Keratinocyte (primary cell): Measurements from ENCODE around the gene MT4. TPM values are rescaled to one million over a fixed set of nuclear protein-coding genes. Genes with fewer than 3 reads are reported as not detected.

ENCODE experiments used
- DNase-seq: peaks from one replicate; pipeline ENCODE4 v3.0.0-alpha.2; 2011; ENCODE audit warnings: low read depth, missing footprints, low spot score
- FAIRE-seq: peaks from 2 replicates; lab custom pipeline; 2011; peaks lifted over from hg19 to GRCh38; lab: Jason Lieb, UNC
- H2AFZ ChIP-seq: 2 replicates; pipeline ENCODE4 v1.6.0; 2012; ENCODE audit warnings: low read length, control low read depth, inconsistent platforms; ENCODE audit not compliant: control insufficient read depth
- H3K27ac ChIP-seq: 2 replicates; pipeline ENCODE4 v1.5.1; 2011; ENCODE audit warnings: low read length; ENCODE audit not compliant: control insufficient read depth, insufficient read depth
- H3K27me3 ChIP-seq: 3 replicates; pipeline ENCODE4 v1.6.0; 2011; ENCODE audit warnings: low read length; ENCODE audit not compliant: control insufficient read depth, insufficient read depth; ENCODE audit errors: extremely low read depth
- H3K36me3 ChIP-seq, 2 experiments: 2 replicates in 1 of 2; 3 replicates in 1 of 2; pipeline ENCODE4 v1.5.1; 2011; ENCODE audit warnings: low read length in 2 of 2, mild to moderate bottlenecking in 1 of 2; ENCODE audit not compliant: control insufficient read depth in 2 of 2, insufficient read depth in 2 of 2; ENCODE audit errors: extremely low read depth in 1 of 2
- H3K4me1 ChIP-seq: 3 replicates; pipeline ENCODE4 v1.5.1; 2011; ENCODE audit warnings: low read length; ENCODE audit not compliant: control insufficient read depth, insufficient read depth; ENCODE audit errors: extremely low read depth
- H3K4me2 ChIP-seq: 3 replicates; pipeline ENCODE4 v1.6.0; 2011; ENCODE audit warnings: low read depth, low read length; ENCODE audit not compliant: control insufficient read depth, insufficient read depth; ENCODE audit errors: extremely low read depth
- H3K4me3 ChIP-seq, 3 experiments: fragments of 200-600 bp in 1 of 3; sonication (generic) in 1 of 3; 2 replicates in 2 of 3; 3 replicates in 1 of 3; pipeline ENCODE4 v1.5.1; 2011 to 2016; ENCODE audit warnings: low read length in 3 of 3, mild to moderate bottlenecking in 3 of 3, control low read depth in 2 of 3, inconsistent platforms in 1 of 3, low read depth in 1 of 3, mixed read lengths in 1 of 3, mixed run types in 1 of 3, moderate library complexity in 1 of 3; ENCODE audit not compliant: control insufficient read depth in 2 of 3, insufficient read depth in 2 of 3; ENCODE audit errors: extremely low read depth in 1 of 3
- H3K79me2 ChIP-seq: 2 replicates; pipeline ENCODE4 v1.6.0; 2012; ENCODE audit warnings: low read length; ENCODE audit not compliant: control insufficient read depth, insufficient read depth
- H3K9ac ChIP-seq: 3 replicates; pipeline ENCODE4 v1.6.0; 2011; ENCODE audit warnings: low read length; ENCODE audit not compliant: control insufficient read depth, insufficient read depth; ENCODE audit errors: extremely low read depth
- H3K9me1 ChIP-seq: 3 replicates; pipeline ENCODE4 v1.6.0; 2011; ENCODE audit warnings: low read length; ENCODE audit not compliant: control insufficient read depth, insufficient read depth; ENCODE audit errors: extremely low read depth
- H3K9me3 ChIP-seq: 2 replicates; pipeline ENCODE4 v1.5.1; 2012; ENCODE audit warnings: low read depth, low read length; ENCODE audit not compliant: control insufficient read depth
- H4K20me1 ChIP-seq: 3 replicates; pipeline ENCODE4 v1.6.0; 2011; ENCODE audit warnings: low read length; ENCODE audit not compliant: control insufficient read depth, insufficient read depth; ENCODE audit errors: extremely low read depth
- EZH2 ChIP-seq: IDR thresholded peaks from one replicate; pipeline ENCODE4 v1.6.1; 2012; ENCODE audit warnings: inconsistent platforms, mild to moderate bottlenecking, low read length, moderate library complexity
- dilution Hi-C: fragments of 300-500 bp; cut with MboI; formaldehyde crosslinking; loops from one replicate; pipeline ENCODE4 v1.7.0; 2020; ENCODE audit warnings: low sequenced_read_pairs; ENCODE audit not compliant: extremely low pct_ligation_motif_present
- polyA plus RNA-seq, 5 experiments: library from polyadenylated mRNA; depleted of rRNA in 3 of 5; stranded (reverse) in 3 of 5; stranded (forward) in 1 of 5; unstranded in 1 of 5; fragments of >200 nt; gene quantifications; 1 replicate in 1 of 5; 2 replicates in 3 of 5; 3 replicates in 1 of 5; pipeline versions ENCODE4 v1.2.1 to v1.2.3, GENCODE V29; 2011 to 2012; ENCODE audit warnings: missing spikeins in 2 of 5, low read depth in 1 of 5, low replicate concordance in 1 of 5
- TF ChIP-seq, protein P1 (sequence below), 3 experiments: IDR thresholded peaks in 1 of 3; conservative IDR thresholded peaks in 1 of 3; optimal IDR thresholded peaks in 1 of 3; 2 replicates in 2 of 3; 3 replicates in 1 of 3; pipeline versions ENCODE3 to v1.5.1; 2011; ENCODE audit warnings: low read length in 3 of 3, mild to moderate bottlenecking in 3 of 3, moderate library complexity in 2 of 3, control low read depth in 1 of 3, inconsistent platforms in 1 of 3; ENCODE audit not compliant: insufficient read depth in 2 of 3; ENCODE audit errors: extremely low read depth in 1 of 3

Gene MT4
- polyA plus RNA-seq, 1 donor (not counting 4 experiments of a cell fraction or from before 2014, with no cell fraction given), result 0.77 TPM

GRCh38 chr16:56617212-56618085 lies 52.6 kb downstream of the MT4 start:
- Histone ChIP-seq H3K27me3 (no peaks in the 10 kb centered on the region), H3K9me1 (no peaks in the 10 kb centered on the region), H3K4me1 (peaks cover 36% of the 10 kb centered on the region), H3K36me3 (no peaks in the 10 kb centered on the region), H3K4me3 (peak overlapping the region; percentile 30 to 71 (median 48)), H3K27ac (peak overlapping the region; percentile 14), H4K20me1 (no peaks in the 10 kb centered on the region), H3K9ac (peak overlapping the region; percentile 44), H3K4me2 (peak overlapping the region; percentile 90), H3K79me2 (no peaks in the 10 kb centered on the region), H2AFZ (peak overlapping the region; percentile 87), H3K9me3 (no peaks in the 10 kb centered on the region)
- dilution Hi-C loops, result no loop called here
- TF ChIP-seq, protein P1, sequence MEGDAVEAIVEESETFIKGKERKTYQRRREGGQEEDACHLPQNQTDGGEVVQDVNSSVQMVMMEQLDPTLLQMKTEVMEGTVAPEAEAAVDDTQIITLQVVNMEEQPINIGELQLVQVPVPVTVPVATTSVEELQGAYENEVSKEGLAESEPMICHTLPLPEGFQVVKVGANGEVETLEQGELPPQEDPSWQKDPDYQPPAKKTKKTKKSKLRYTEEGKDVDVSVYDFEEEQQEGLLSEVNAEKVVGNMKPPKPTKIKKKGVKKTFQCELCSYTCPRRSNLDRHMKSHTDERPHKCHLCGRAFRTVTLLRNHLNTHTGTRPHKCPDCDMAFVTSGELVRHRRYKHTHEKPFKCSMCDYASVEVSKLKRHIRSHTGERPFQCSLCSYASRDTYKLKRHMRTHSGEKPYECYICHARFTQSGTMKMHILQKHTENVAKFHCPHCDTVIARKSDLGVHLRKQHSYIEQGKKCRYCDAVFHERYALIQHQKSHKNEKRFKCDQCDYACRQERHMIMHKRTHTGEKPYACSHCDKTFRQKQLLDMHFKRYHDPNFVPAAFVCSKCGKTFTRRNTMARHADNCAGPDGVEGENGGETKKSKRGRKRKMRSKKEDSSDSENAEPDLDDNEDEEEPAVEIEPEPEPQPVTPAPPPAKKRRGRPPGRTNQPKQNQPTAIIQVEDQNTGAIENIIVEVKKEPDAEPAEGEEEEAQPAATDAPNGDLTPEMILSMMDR (optimal IDR thresholded peaks at IDR 0.05 in 1 of 3, IDR thresholded peaks at IDR 0.05 in 1 of 3, conservative IDR thresholded peaks at IDR 0.05 in 1 of 3; ENCODE audit: extremely low read depth in 1 of 3, insufficient read depth in 2 of 3, low read length in 3 of 3), result no peak
- no peak for TF ChIP-seq EZH2
- no peak for FAIRE-seq
- no peak for DNase-seq

- TF ChIP-seq, protein P1 (optimal IDR thresholded peaks at IDR 0.05 in 1 of 3, IDR thresholded peaks at IDR 0.05 in 1 of 3, conservative IDR thresholded peaks at IDR 0.05 in 1 of 3; ENCODE audit: extremely low read depth in 1 of 3, insufficient read depth in 2 of 3, low read length in 3 of 3), result no peak
- no peak for TF ChIP-seq EZH2
- peaks cover 31% of the 10 kb centered on the region for H3K4me1 ChIP-seq
- peak overlapping the region in 2 of 3 experiments; percentile 30 to 71 for H3K4me3 ChIP-seq
- peak overlapping the region; percentile 90 for H3K4me2 ChIP-seq
- no peak overlapping the region for H2AFZ ChIP-seq
- no peaks in the 10 kb centered on the region for H3K36me3 ChIP-seq
- DNase-seq (no peak), FAIRE-seq (no peak)
- peak overlapping the region; percentile 44 for H3K9ac ChIP-seq
- H3K79me2 ChIP-seq, result no peaks in the 10 kb centered on the region
- dilution Hi-C loops, result no loop called here
- no peaks in the 10 kb centered on the region for H3K9me3 ChIP-seq
- H3K27ac ChIP-seq, result no peak overlapping the region
- H4K20me1 ChIP-seq, result no peaks in the 10 kb centered on the region
- no peaks in the 10 kb centered on the region for H3K9me1 ChIP-seq
- no peaks in the 10 kb centered on the region for H3K27me3 ChIP-seq
These were observed 53.3 kb downstream of the MT4 start for GRCh38 chr16:56618138-56618537.

Other genes starting within 250 kb of the MT4 start
- 36.9 to 62.1 TPM (median 38.3 TPM) in 3 replicates for gene AMFR, start 139.5 kb upstream of the MT4 start, polyA plus RNA-seq
- gene NUDT21, start 113.7 kb upstream of the MT4 start, polyA plus RNA-seq, result 59.9 to 98.2 TPM (median 81.5 TPM) in 3 replicates
- gene OGFOD1, start 113.5 kb upstream of the MT4 start, polyA plus RNA-seq, result 47.3 to 112 TPM (median 70.5 TPM) in 3 replicates
- gene BBS2, start 45.0 kb upstream of the MT4 start, polyA plus RNA-seq, result 43.5 to 76.1 TPM (median 62.3 TPM) in 3 replicates
- gene MT3, start 24.5 kb downstream of the MT4 start, polyA plus RNA-seq, result not detected in 3 replicates
- 489 to 1,016 TPM (median 990 TPM) in 3 replicates for gene MT2A, start 43.5 kb downstream of the MT4 start, polyA plus RNA-seq
- 394 to 1,732 TPM (median 404 TPM) in 3 replicates for gene MT1E, start 60.7 kb downstream of the MT4 start, polyA plus RNA-seq
- 0.20 to 0.74 TPM (median 0.24 TPM) in 3 replicates for gene MT1M, start 67.6 kb downstream of the MT4 start, polyA plus RNA-seq
- gene MT1A, start 73.6 kb downstream of the MT4 start, polyA plus RNA-seq, result not detected in 3 replicates
- not detected in 3 replicates for gene MT1B, start 86.8 kb downstream of the MT4 start, polyA plus RNA-seq
- gene MT1F, start 92.9 kb downstream of the MT4 start, polyA plus RNA-seq, result 1.5 to 4.1 TPM (median 2.3 TPM) in 3 replicates
- 8.4 to 21.5 TPM (median 9.8 TPM) in 3 replicates for gene MT1G, start 103.0 kb downstream of the MT4 start, polyA plus RNA-seq
- 0.79 to 4.0 TPM in 2 of 3 replicates, not detected in the other for gene MT1H, start 104.7 kb downstream of the MT4 start, polyA plus RNA-seq
- gene MT1X, start 117.4 kb downstream of the MT4 start, polyA plus RNA-seq, result 58.3 to 466 TPM (median 97.2 TPM) in 3 replicates
- 59.2 to 79.7 TPM (median 74.1 TPM) in 3 replicates for gene NUP93, start 165.1 kb downstream of the MT4 start, polyA plus RNA-seq